SW480 (cell line): Measurements from ENCODE around the gene PSMD13.

Experiments
- DNase-seq: peaks from one replicate; pipeline ENCODE4 v3.0.0-alpha.2; 2016; ENCODE audit warnings: low spot score

PSMD13 gene

DNA sequence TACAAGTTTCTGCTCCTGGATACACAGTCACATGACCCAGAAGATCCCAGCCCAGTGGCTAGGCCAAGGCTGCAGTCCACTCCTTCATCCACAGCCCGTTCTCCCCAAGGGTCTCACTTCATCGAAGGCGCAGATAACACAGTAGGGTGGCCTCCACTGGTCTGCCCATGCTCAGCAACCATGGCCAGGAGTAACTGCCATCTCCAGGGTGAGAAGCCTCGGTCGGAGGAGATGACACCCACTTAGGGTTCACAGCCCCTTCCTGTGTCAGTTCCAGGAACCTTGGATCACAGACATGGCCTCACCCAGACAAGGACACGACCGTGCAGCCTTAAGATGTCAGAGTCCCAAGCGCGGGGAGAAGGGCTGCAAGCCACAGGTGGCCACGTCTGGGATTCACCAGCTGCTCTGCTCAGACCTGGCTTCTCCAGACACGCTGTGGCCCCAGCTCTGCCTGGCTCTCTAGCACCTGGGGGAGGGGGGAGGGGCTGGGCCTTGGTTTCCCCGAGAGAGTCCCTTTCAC is 32.1 kb upstream of the PSMD13 start:
- no peak for DNase-seq

- DNase-seq, result no peak
Measured at GRCh38 chr11:205221-206001, 31.4 kb upstream of the PSMD13 start.

DNA sequence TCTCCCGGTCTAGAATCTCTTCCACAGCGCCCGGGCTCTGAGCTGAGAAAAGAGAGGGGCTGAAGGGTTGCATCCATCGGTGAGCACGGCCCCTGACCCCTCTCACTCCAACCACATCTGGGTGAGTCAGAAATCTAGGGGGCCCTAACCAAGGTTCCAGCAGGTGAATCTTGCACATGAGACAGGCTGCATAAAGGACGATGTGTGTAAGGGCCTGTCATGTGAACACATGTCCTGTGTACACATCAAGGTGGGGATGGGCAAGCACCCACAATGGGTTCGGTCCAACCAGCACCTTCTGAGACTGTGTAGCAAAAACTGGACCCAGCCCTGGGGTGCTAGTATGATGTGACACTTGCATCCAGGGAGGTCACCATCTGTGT is 30.8 kb upstream of the PSMD13 start:
- DNase-seq, result no peak

DNA sequence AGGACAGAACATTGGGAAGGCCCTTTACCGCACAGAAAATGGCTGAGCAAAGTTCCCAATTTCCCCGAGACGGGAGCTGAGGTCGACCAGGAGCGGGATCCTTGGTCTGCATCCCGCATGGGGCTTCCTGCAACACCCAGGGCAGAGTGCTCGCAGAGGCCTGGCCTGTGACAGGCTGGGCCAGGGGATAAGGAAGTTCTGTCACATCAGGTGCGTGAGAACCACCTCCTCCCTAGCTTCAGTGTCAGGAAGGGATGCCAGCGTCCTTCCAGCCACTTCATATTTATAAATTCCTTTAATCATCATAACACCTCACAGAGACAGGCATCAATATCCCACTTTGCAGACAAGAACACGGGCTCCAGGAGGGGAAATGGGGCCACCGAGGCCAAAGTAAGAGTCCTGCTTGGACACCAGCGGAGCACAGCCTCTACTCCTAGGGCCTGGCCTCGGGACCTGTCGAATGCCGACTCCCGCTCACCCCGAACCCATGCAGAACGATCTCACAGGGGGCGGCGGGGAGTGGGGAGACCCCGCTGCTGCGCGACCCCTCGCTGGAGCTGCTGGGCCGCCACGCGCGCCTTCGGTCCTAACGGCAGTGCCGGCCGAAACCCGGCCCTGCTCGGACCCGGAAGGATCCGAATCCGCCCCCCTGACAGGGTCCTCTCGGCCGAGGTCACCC is 30.1 kb upstream of the PSMD13 start:
- DNase-seq, result no peak

DNA sequence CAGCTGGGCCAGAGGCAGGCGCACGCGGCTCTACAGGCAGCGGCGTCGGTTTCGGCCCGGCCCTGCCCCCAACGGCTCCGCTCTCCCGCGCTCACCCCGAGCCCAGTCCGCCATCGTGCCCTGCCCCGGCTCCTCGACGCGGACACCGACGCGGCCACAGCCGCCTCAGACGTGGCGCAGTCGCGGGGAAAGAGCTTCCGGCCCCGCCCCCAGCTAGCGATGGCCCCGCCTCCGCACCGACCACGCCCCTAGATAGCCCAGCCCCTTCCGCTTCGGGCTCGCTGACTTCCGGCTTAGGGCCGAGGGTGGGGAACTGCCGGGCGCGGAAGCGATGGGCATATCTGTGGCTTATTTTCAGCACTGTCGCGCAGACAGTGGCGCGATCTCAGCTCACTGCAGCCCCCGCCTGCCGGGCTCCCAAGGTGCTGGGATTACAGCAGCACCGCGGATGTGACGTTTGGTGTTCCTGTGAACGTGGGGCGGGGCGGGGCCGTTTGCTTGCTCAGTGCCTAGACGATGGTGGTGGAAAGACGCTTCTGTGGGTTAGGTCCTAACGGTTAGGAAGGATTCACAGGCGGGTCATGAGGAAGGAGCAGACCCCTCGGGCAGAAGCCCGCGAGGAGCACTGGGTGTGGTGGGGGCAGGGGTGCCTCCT is 29.4 kb upstream of the PSMD13 start, which contains the start of the genes BET1L and RIC8A:
Gene BET1L, minus strand, starts transcription at position 192 of the 655 bp plus-strand sequence. Its CDS starts 78 bp downstream, at position 114.
Gene RIC8A, plus strand, starts transcription at position 501 of the 655 bp plus-strand sequence. CDS start 1,147 bp downstream, outside the sequence.
- DNase-seq, result peak; percentile 96

DNA sequence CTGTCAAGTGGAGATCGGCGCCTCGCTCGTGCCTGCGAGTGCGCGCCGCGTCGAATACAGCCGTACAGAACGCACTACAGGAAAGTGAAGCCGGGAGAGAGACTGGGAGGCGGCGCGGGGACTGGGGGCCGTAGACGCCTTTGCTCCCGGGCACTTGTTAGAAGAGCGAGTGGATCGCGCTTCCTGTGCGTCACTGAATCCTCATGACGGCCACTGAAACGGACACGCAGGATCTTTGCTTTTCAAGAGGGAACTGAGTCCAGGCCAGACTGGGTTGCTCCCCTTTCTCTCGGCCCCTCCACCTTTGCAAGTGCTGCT is 29.0 kb upstream of the PSMD13 start:
- no peak for DNase-seq

- peak; percentile 56 for DNase-seq
Measured at GRCh38 chr11:208181-208916, 28.4 kb upstream of the PSMD13 start.

GRCh38 chr11:208917-209260 is 27.9 kb upstream of the PSMD13 start:
- DNase-seq, result no peak

DNA sequence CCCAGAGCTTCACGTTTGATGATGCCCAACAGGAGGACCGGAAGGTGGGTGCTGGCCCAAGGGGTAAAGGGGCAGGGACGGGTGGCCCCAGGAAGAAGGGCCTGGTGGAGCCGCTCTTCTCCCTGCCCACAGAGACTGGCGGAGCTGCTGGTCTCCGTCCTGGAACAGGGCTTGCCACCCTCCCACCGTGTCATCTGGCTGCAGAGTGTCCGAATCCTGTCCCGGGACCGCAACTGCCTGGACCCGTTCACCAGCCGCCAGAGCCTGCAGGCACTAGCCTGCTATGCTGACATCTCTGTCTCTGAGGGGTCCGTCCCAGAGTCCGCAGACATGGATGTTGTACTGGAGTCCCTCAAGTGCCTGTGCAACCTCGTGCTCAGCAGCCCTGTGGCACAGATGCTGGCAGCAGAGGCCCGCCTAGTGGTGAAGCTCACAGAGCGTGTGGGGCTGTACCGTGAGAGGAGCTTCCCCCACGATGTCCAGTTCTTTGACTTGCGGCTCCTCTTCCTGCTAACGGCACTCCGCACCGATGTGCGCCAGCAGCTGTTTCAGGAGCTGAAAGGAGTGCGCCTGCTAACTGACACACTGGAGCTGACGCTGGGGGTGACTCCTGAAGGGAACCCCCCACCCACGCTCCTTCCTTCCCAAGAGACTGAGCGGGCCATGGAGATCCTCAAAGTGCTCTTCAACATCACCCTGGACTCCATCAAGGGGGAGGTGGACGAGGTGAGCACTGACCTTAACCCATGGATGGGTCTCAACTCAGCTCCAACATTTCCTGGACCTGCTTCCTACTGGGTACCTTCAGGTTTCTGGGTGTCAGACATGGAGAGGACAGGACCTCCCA is 27.3 kb upstream of the PSMD13 start:
- DNase-seq, result no peak

GRCh38 chr11:210122-210802 is 26.5 kb upstream of the PSMD13 start:
- no peak for DNase-seq

DNA sequence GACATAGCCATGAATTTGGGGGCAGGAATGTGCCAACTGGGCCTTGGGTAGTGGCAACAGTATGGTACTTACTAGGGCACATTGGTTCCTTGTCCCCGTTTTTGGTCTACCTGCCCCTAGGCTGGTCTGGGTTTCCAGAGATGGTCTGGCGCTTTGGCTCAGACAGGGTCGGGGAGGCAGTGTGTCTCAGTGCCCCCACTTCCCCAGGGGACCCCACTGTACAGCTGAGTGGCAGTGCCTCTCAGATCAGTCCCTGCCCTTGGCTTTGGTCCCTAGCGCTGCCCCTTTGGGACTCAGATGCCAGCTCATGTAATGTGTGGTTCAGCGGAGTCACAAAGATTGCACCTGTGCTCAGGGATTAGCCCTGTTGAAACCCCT is 26.0 kb upstream of the PSMD13 start:
- DNase-seq, result no peak

DNA sequence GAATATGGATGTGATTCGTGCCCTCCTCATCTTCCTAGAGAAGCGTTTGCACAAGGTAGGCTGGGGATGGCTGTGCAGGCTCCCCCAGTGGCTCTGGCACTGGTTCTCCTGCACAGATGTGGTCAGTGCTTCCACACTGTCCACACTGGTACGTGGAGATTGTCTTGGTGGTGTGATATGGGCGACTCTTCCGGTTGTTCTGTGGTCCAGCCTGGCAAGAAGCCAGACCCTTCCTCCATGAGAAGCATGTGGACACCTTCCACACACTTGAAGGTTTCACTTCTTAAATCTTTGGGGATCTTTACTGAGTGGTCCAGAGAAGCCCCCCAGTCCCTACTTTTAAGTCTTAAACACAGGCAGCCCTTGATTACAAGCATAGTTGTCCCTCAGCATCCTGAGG is 25.5 kb upstream of the PSMD13 start:
- no peak for DNase-seq

GRCh38 chr11:211741-212140 is 25.0 kb upstream of the PSMD13 start:
- DNase-seq, result no peak

DNA sequence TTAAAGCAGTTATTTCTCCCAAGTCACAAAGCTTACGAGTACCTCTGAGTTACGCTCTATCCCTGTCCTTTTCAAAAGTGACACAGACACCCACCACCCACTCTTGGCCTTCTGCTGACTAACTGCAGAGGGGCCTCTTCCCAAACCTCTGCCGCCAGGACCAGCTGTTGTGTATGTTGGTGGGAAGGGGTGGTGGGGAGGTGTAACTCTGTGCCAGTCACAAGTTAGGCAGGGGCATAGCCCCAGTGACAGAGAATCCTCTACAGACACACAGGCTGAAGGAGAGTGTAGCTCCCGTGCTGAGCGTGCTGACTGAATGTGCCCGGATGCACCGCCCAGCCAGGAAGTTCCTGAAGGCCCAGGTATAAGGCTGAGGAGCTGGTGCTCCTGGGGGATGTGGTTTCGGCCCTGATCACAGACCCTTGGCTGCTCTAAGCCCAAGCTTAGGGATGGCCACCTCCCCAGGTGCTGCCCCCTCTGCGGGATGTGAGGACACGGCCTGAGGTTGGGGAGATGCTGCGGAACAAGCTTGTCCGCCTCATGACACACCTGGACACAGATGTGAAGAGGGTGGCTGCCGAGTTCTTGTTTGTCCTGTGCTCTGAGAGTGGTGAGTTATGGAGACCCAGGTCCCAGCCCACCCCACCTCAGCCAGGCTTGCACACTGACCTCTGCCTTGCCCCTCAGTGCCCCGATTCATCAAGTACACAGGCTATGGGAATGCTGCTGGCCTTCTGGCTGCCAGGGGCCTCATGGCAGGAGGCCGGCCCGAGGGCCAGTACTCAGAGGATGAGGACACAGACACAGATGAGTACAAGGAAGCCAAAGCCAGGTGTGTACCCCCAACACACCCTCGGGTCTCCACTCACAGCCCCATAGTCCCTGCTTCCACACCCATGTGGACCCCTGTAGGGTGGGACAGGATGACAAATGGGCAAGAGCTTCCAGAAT is 24.4 kb upstream of the PSMD13 start:
- DNase-seq, result no peak

GRCh38 chr11:213111-213510 is 23.7 kb upstream of the PSMD13 start:
- DNase-seq, result no peak

GRCh38 chr11:214083-214482 is 22.7 kb upstream of the PSMD13 start:
- no peak for DNase-seq

GRCh38 chr11:215581-216037 is 21.2 kb upstream of the PSMD13 start:
- DNase-seq, result no peak

DNA sequence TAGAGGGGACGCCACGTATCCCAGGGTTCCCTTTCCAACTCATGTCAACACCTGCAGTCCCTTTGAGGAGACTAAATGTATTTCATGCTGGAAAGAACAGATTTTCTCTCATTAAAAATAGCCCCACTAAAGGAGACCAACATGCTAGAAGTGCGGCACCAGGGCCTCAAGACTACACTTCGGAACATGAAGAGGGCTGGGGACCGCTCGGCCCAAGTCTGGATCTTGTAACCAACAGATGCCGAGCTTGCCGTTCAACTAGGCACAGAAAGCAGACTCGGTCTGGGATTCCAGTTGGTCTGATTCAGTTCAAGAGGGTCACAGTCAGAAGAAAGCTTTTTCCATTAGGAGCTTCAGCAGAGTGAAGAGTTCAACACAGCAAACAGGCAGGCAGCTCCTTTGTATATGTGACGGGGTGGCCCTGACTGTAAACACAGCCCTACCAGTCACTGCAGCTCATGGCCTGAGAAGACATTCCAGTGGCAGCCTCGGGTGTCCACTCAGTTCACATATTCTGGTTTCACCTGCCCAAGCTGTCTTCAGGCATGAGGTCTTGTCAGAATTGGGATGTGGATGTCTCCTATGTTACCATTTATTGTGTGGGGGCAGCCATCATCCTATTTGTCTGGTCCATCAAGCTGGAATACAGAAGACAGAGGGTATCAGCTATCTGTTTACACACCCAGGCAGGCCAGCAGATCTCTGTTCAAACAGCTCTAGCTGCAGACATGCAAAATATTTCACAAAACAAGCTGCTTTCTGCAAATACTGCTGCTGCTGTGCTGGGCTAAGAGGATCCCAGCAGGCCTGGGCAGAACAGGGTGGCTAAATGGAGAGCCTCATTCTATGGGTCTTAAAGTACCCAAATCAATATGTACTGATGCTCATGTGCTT is 20.4 kb upstream of the PSMD13 start:
- no peak for DNase-seq
